HG02885 (cell line): Measurements from ENCODE around the gene DGKH.
A peak's percentile ranks its signal among the peaks of the same experiment; 100 is the strongest.

Experiments
- ATAC-seq: cut with Tn5 transposase; IDR thresholded peaks from one replicate; pipeline ENCODE4 v1.9.1; 2021; ENCODE audit warnings: mild to moderate bottlenecking; ENCODE audit not compliant: unreplicated experiment, poor library complexity

The DGKH gene

DNA sequence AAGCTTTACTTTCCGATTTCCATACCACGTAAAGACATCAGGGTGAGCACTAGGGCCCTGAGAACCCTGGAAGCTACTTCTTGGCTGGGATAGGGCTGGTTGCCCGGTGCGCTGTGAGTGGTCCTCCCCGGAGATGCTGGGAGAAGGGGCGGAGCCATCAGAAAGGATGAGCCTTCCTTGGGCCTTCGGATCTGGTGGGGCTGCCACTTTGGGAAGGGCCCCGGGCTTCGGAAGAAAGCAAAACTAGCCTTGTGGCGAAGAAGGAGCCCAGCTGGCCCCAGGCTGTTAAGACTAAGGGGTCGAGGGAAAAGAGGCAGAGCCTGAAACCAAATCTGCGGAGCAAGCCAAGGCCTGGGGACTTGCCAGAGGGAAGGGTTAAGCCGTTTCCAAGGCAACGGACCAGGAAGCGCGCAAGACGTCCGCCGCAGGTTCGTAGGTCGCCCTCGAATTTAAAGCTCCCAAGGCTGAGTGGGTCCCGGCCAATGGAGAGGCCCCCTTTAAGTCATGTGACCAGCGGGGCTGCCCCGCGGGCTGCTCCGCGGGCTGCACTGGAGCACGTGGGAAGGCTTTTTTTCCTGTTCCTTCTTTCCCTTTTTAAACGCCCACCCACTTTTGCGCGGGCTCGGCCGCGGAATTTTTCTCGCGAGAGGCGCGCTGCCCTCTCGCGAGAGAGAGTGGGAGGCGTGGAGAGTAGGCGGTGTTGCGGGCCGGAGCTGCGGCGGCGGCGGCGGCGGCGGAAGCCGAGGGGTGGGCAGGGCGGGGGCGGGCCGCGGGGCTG is 223.1 kb downstream of the DGKH start:
- ATAC-seq, result peak; percentile 82

DNA sequence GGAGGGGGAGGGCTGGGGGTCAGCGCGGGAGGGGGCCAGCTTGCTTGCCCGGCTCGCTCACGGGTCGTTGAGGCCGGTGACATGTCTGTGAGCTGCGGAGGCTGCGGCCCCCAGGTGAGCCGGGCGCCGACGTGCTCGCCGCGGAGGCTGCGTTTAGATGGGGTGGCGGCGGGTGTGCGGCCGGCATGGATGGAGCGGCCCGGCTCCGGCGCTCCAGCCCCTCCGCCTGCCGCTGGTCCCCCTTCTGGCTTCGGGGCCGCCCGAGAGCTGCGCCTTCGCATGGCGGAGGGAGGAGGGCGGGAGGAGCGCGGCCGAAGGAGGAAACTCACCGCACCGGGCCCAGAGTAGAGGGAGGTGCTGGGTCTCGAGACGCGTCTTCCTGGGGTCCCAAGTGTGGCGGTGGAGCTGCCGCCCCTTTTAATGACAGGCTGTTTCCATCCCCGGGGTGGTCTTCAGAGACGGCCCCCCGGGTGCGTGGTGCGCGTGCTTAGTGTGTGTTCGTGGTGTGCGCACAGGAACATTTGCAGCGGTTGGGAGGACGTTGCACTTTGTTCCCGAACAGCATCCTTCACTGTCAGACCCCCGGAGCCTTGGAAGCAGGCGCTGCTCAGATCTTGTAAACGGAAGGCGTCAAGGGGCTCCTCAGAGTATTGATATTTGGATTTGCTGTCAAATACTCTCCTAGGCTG is 223.8 kb downstream of the DGKH start, which contains the start of gene AKAP11:
Gene AKAP11 (plus strand): TSS at position 38 of the 689 bp plus-strand sequence. CDS start 14,197 bp downstream, outside the sequence.
- peak; percentile 22 for ATAC-seq

DNA sequence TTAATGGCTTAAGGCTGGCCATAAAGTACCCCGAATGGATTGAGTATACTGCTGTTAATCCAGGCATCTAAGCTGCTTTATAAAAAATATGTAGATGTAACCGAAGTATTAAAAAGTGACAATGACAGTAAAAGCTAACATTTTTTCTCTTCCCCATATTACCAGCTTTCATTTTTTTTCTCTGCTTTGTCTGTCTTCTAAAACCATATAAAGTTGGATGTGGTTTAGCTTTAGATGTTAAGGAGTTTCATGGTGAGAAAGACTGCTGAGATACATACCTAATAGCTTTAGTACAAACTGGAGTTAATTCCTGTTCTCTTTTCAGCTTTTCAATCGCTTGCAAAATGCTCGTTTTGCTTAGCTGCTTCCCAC is 224.3 kb downstream of the DGKH start:
- ATAC-seq, result no peak

DNA sequence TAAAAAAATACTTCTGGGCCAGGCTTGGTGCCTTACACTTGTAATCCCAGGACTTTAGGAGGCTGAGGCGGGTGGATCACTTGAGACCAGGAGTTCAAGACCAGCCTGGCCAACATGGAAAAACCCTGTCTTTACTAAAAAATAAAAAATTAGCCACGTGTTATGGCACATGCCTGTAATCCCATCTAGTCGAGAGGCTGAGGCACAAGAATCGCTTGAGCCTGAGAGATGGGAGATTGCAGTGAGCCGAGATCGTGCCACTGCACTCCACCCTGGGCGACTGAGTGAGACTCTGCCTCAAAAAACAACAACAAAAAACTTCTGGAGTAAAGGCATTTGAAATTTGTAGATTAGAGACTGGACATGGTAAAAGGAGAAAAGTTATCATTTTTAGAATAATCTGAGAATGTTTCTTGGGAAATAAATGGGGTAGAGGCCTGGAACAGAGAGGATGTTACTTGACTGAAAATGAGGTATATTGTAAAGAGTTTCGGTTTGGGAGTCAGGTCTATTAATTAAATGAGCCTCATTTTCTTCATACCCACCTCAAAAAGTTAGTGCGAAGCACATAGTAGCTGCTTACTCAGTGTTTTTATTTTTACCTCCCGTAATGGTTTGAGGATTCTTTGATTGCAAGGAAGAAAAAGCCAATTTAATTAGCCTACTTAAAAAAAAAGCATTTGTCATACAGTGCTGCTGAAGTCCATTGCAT is 226.1 kb downstream of the DGKH start:
- no peak for ATAC-seq

DNA sequence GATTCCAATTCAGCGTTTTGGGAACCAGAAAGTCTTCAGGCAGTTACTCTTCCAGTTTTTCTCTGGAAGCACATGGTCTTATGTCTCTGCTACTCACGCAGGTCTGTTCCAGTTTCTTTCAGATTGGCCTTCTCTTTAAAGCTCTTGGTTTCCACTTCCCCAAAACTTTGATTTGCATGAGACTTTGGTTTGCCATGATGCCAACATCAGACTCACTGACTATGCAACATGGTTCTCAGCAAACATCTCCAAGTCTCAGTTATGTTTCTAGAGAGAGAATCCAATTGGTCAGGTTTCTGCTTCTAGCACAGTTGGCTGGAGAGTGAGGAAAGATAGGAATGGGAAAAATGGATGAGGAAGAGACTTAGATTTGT is 226.6 kb downstream of the DGKH start:
- peak; percentile 25 for ATAC-seq

DNA sequence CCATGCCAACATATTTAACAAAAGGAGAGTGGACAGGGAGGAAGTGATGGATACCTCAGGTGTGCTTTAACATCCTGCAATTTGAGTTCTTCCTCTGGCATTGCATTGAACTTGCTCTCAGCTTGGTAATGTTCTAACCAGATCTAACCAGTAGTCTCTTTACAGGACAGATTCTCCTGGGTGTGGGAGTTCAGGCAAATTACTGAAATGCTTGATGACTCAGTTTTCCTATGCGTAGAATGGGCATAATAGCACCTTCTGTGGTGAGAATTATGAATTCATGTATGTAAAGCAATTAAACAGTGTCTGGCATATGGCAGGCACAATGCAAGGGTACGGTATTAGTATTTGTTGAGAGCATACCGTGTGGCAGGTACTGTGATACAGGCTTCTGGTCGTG is 227.1 kb downstream of the DGKH start:
- no peak for ATAC-seq

DNA sequence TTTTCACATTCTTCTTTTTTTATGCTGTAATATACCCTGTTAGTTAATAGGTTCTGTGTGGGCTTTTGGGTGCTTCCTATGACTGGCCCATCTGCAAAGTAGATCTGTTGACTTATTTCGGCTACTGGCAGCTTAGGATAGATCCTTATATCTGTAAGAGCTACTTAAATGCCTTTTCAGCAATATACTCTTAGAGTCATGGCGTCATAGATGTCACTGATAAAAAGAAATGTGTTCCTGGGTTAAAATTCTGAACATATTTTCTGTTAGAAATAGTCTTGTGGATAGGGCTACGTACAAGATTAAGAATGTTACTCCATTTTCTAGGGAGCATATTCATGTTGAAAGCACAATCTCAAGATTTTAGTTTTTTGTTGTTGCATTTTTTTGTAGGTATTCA is 228.2 kb downstream of the DGKH start:
- no peak for ATAC-seq

DNA sequence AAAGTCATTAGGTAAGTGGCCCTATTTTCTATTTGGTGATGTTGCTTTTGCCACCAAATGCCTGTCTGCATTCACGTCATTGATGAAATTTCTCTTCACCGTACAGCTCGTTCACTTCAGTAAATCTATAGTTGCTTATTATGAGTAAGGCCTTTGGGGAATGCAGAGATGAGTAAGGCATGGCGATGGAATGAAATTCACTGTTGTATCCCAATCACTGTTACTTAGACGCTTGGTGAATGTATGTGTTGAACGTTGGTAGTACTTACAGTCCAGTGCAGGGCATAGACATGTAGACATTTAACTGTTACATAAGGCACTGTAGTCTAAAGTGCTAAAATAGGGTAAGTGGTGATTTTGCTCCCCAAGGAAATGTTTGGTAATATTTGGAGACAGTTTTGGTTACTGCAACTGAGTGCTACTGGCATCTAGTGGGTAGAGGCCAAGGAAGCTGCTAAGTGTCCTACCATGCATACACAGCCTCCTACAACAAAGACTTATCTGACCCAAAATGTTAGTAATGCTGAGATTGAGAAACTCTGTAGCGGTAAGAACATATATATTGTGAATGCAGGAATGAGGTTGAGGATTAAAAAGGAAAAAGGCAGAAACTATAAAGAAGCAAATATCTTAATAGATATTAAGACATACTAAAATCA is 229.3 kb downstream of the DGKH start:
- no peak for ATAC-seq

DNA sequence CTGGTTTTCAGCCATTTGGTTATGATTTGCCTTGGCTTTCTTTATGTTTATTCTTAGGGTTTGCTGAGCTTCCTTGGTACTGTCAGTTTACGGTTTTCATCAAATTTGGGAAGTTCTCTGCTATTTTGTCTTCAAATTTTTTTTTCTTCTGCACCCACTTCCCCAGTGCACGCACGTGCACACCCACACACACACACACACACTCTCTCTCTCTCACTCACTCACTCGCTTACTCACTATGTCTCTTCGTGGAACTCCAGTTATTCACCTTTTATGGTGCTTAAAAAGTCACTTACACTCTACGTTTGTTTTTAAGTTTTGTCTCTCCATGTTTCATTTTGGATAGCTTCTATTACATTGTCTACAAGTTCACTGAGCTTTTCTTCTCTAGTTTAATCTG is 230.6 kb downstream of the DGKH start:
- ATAC-seq, result no peak

DNA sequence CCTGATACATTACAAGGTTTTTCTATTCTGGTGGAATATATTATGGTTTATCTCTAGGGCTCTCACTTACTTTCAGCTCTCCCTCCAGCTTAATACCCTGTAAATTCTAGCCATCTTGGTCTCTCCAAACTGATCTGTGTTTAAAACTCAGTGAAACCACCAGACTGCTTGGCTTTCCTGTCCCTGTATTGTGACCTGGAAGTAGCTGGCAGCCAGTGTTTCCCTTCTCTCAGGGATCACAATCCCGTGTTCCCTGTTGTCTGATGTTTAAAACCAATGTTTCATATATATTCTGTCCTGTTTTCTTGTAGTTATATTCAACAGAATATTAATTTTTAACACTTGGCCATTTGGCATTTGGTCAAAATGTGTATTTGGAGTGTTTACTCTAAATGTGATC is 231.5 kb downstream of the DGKH start:
- no peak for ATAC-seq

DNA sequence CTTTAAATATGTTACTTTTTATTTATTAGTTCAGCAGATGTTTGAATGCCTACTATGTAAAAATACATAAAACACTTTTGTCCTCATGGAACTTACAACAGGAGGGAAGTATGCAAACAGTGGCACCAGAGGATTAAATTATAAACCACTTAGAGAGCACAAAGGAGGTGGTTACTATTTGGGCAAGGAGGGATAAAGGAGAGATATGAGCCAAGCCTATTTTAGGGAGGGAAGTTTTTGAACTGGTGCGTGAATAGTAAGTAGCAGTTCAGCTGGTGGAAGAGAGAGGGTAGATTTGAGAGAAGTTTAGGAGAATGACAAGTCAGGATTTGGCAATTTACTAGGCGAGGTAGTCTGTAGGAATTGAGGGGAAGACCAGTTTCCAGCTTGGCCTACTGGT is 232.1 kb downstream of the DGKH start:
- ATAC-seq, result no peak

DNA sequence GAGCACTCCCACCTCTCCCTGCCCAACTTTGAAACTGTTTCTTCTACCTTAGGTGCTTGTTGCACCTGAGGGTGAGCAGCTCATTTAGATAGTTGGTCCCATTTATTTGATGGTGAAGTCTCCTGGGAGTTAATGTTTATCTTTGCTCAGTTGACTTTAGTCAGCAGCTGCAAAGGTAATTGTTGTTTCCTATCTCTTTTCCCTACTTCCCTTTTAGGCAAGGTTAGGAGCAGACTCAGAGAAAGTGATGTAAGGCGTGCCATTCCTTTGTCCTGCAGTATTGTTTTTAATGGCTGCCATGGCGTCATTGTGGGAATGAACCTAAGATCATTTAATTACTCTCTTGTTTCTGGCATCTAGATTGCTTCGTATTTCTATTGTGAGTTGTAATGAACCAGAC is 235.1 kb downstream of the DGKH start:
- ATAC-seq, result no peak

DNA sequence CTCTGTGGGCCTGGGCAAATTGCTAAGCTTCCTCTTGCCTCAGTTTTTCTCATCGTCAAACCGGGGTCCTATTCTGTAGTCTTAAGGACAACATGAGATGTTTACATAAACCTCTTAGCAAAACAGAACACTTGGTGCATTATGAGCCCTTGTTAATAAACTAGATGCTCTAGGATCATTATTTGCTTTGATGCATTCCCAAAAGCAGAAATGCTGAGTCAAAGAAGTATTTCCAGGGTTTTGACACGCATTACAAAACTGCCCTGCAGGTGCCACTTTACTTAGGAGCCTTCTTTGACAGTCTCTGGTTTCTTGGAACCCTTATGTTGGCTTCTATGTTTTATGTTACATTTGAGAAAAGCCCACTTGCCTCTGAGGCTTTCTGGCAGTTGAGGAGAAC is 235.6 kb downstream of the DGKH start:
- ATAC-seq, result no peak
